ENCODE measurements around the gene LGI4. TPM values are rescaled to one million over a fixed set of nuclear protein-coding genes. Genes with fewer than 3 reads are reported as not detected.

The LGI4 gene
- total and polyA plus RNA-seq, 2 experiments from 2014 or later: 3.4 to 4.3 TPM

DNA sequence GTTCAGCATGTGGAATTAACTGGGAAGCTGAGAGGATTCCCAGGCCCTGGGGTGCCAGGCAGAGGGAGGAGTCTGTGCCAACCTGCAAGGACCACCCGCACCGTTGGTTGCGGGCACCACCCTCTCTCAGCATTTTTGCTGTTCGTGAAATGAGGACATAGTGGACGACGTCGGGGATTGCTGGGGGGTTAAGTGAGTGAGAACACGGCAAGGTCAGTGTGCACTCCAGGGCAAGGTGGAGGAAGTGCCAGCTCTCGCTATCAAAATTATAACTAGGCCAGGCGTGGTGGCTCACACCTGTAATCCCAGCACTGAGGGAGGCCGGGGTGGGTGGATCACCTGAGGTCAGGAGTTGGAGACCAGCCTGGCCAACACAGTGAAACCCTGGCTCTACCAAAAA lies 17.1 kb downstream of the LGI4 start:
- Histone ChIP-seq H3K27me3 (ENCODE audit: insufficient read depth) (no peaks in the 10 kb centered on the region), H3K27ac (ENCODE audit: low read depth) (no peak overlapping the region), H4K20me1 (replicated peaks; ENCODE audit: insufficient read depth) (no peaks in the 10 kb centered on the region), H3K4me2 (no peak overlapping the region), H3K36me3 (ENCODE audit: insufficient read depth) (no peaks in the 10 kb centered on the region), H3F3A (replicated peaks; ENCODE audit: low read depth) (no peaks in the 10 kb centered on the region), H3K4me3 (no peak overlapping the region), H2AFZ (no peak overlapping the region), H3K9me2 (ENCODE audit: insufficient read depth) (no peaks in the 10 kb centered on the region), H3K79me2 (replicated peaks; ENCODE audit: insufficient read depth) (no peaks in the 10 kb centered on the region), H3K4me1 (ENCODE audit: insufficient read depth) (peaks cover 27% of the 10 kb centered on the region)
- no peaks in the 10 kb centered on the region; the same call in 2 of the 3 replicates for H3K9me3 Mint-ChIP-seq
- peaks cover 25% of the 10 kb centered on the region for H3K27me3 Mint-ChIP-seq (ENCODE audit: insufficient read depth, low read depth, poor library complexity)
- peaks cover 38% of the 10 kb centered on the region for H3K4me1 Mint-ChIP-seq
- no peak overlapping the region for H3K27ac Mint-ChIP-seq
- DNase-seq (ENCODE audit: low spot score) (no peak), ATAC-seq (no peak)
- no peak overlapping the region for H3K4me3 Mint-ChIP-seq
- H3K36me3 Mint-ChIP-seq (ENCODE audit: low read depth): no peaks in the 10 kb centered on the region
- TF ChIP-seq ZNF462 (CRISPR knock-in tag; IDR thresholded peaks at IDR 0.05) (no peak), POLR2AphosphoS5 (IDR thresholded peaks at IDR 0.05; ENCODE audit: low read depth) (no peak), EZH2phosphoT487 (IDR thresholded peaks at IDR 0.05; ENCODE audit: unreplicated experiment) (no peak), STAT1 (IDR thresholded peaks at IDR 0.05; ENCODE audit: unreplicated experiment) (no peak), ZNF114 (CRISPR knock-in tag; IDR thresholded peaks at IDR 0.05) (no peak), JUNB (IDR thresholded peaks at IDR 0.05; ENCODE audit: unreplicated experiment) (no peak), CREB1 (CRISPR knock-in tag; IDR thresholded peaks at IDR 0.05; ENCODE audit: low read depth) (no peak), NANOG (IDR thresholded peaks at IDR 0.05; ENCODE audit: borderline replicate concordance) (no peak), EZH2 (IDR thresholded peaks at IDR 0.05; ENCODE audit: low read depth, unreplicated experiment) (no peak), ZNF331 (CRISPR knock-in tag; IDR thresholded peaks at IDR 0.05; ENCODE audit: low read depth) (no peak)
- TF ChIP-seq, protein P1, sequence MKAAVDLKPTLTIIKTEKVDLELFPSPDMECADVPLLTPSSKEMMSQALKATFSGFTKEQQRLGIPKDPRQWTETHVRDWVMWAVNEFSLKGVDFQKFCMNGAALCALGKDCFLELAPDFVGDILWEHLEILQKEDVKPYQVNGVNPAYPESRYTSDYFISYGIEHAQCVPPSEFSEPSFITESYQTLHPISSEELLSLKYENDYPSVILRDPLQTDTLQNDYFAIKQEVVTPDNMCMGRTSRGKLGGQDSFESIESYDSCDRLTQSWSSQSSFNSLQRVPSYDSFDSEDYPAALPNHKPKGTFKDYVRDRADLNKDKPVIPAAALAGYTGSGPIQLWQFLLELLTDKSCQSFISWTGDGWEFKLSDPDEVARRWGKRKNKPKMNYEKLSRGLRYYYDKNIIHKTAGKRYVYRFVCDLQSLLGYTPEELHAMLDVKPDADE (IDR thresholded peaks at IDR 0.05): no peak
- TF ChIP-seq, protein P2, sequence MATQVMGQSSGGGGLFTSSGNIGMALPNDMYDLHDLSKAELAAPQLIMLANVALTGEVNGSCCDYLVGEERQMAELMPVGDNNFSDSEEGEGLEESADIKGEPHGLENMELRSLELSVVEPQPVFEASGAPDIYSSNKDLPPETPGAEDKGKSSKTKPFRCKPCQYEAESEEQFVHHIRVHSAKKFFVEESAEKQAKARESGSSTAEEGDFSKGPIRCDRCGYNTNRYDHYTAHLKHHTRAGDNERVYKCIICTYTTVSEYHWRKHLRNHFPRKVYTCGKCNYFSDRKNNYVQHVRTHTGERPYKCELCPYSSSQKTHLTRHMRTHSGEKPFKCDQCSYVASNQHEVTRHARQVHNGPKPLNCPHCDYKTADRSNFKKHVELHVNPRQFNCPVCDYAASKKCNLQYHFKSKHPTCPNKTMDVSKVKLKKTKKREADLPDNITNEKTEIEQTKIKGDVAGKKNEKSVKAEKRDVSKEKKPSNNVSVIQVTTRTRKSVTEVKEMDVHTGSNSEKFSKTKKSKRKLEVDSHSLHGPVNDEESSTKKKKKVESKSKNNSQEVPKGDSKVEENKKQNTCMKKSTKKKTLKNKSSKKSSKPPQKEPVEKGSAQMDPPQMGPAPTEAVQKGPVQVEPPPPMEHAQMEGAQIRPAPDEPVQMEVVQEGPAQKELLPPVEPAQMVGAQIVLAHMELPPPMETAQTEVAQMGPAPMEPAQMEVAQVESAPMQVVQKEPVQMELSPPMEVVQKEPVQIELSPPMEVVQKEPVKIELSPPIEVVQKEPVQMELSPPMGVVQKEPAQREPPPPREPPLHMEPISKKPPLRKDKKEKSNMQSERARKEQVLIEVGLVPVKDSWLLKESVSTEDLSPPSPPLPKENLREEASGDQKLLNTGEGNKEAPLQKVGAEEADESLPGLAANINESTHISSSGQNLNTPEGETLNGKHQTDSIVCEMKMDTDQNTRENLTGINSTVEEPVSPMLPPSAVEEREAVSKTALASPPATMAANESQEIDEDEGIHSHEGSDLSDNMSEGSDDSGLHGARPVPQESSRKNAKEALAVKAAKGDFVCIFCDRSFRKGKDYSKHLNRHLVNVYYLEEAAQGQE (IDR thresholded peaks at IDR 0.05; ENCODE audit: unreplicated experiment): no peak
- TF ChIP-seq, protein P3, sequence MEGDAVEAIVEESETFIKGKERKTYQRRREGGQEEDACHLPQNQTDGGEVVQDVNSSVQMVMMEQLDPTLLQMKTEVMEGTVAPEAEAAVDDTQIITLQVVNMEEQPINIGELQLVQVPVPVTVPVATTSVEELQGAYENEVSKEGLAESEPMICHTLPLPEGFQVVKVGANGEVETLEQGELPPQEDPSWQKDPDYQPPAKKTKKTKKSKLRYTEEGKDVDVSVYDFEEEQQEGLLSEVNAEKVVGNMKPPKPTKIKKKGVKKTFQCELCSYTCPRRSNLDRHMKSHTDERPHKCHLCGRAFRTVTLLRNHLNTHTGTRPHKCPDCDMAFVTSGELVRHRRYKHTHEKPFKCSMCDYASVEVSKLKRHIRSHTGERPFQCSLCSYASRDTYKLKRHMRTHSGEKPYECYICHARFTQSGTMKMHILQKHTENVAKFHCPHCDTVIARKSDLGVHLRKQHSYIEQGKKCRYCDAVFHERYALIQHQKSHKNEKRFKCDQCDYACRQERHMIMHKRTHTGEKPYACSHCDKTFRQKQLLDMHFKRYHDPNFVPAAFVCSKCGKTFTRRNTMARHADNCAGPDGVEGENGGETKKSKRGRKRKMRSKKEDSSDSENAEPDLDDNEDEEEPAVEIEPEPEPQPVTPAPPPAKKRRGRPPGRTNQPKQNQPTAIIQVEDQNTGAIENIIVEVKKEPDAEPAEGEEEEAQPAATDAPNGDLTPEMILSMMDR (conservative IDR thresholded peaks at IDR 0.05; ENCODE audit: low read depth in 2 of 2): no peak

All from GM23338 (cell line).